Fibroblast of the aortic adventitia (primary cell): ENCODE data around the gene MYO5B. TPM values are rescaled to one million over a fixed set of nuclear protein-coding genes. Genes with fewer than 3 reads are reported as not detected.
A peak's percentile ranks its signal among the peaks of the same experiment; 100 is the strongest.

Experiments used
- DNase-seq: peaks from one replicate; pipeline ENCODE4 v3.0.0-alpha.2; 2010; ENCODE audit warnings: low read depth
- H3K4me3 ChIP-seq: 2 replicates; pipeline ENCODE4 v1.5.1; 2011; ENCODE audit warnings: low read depth, mild to moderate bottlenecking, control low read depth, low read length, moderate library complexity
- total RNA-seq: library from RNA; depleted of rRNA; stranded (reverse); fragments of >200 nt; gene quantifications from 2 replicates; pipeline ENCODE4 v1.2.3, GENCODE V29; 2012; ENCODE audit warnings: low replicate concordance
- TF ChIP-seq, protein P1 (sequence below): IDR thresholded peaks from 2 replicates; pipeline ENCODE4 v1.5.1; 2011; ENCODE audit warnings: mild to moderate bottlenecking, low read length, control low read depth, inconsistent platforms; ENCODE audit not compliant: insufficient read depth

Gene MYO5B
- total RNA-seq, 1 donor: 0.09 TPM

DNA sequence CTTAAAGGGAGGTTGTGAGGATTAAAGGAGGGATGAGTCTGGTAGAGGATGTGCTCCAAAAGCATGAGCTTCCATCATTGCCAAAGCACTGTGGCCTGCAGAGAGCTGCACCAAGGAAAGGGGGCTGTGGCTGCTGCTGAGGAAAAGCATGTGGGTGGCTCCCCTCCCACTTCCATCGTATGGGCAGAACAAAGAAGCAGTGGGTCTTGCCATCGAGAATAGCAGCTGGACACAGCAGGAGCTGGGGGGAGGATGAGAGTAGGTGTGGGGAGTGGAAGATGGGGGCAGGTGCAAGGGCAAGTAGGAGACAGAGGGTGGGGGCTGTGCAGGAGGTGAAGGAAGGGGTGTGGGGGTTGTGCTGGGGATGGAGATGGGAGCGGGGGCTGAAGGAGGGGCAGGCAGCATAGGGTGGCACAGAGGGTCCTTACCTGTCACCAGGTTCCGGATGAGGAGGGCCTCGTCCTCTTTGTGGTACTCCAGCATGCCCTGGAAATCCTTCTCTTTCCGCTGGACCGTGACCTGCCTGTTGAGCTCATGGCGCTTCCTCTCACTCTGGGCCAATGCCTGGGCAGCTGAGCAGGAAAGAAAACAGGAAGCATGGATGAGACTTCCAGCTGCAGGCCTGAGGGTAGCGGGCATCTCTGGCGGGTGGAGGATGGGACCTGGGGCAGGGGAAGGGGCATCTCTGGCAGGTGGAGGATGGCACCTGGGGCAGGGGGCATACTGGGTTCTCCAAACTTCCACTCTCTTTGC, 348.1 kb downstream of the MYO5B start:
- H3K4me3 ChIP-seq: no peak overlapping the region
- TF ChIP-seq, protein P1, sequence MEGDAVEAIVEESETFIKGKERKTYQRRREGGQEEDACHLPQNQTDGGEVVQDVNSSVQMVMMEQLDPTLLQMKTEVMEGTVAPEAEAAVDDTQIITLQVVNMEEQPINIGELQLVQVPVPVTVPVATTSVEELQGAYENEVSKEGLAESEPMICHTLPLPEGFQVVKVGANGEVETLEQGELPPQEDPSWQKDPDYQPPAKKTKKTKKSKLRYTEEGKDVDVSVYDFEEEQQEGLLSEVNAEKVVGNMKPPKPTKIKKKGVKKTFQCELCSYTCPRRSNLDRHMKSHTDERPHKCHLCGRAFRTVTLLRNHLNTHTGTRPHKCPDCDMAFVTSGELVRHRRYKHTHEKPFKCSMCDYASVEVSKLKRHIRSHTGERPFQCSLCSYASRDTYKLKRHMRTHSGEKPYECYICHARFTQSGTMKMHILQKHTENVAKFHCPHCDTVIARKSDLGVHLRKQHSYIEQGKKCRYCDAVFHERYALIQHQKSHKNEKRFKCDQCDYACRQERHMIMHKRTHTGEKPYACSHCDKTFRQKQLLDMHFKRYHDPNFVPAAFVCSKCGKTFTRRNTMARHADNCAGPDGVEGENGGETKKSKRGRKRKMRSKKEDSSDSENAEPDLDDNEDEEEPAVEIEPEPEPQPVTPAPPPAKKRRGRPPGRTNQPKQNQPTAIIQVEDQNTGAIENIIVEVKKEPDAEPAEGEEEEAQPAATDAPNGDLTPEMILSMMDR: no peak
- no peak for DNase-seq

DNA sequence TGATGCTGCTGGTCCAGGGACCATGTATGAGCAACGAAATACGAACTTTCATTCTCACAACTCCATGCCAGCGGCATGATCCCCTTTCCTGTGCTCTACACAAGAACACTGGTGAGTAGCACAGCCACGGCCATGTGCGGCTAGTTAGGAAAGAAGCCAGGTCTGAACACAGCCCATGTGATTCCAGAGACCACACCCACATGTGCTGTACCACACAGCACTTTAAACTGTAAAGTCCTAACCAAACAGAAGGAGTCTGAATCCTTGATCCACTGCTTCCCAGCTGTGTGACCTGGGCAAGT, 348.6 kb downstream of the MYO5B start:
- DNase-seq: peak; percentile 72
- TF ChIP-seq, protein P1: no peak

DNA sequence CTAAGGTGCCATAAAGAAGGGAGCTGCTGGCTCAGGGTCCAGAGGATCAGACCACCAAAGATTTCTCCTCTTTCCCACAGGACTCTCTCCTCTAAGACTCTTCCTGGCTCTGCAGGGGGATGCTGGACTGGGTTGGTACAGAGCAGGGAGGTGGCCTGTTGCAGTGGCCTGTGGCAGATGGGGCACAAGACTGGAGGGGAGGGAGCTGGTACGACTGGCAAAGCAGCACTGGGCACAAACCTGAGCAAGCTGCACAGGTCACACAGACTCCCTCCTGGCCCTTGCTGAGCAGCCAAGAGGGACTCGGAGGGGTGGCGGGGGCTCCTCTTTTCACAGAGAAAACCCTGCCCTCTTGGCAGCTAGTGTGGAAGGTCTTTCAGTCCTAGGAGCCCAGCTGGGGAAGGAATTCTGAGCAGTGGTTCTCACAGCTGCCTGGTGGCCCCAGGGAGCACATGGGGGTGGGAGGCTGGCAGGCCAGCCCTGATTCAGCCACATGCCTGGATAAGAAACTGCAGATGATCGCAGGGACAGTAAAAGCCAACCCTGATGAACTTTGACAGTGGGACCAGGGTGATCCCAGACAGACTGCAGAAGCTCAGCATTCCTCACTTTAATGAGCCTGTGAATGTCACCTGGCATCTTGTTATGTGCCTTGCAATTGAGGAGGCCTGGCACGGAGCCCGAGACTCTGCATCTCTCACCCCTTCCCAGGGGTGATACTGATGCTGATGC, 349.2 kb downstream of the MYO5B start:
- DNase-seq: no peak
- TF ChIP-seq, protein P1: no peak
- no peak overlapping the region for H3K4me3 ChIP-seq

More for the DNA sequence above, 348.6 kb downstream of the MYO5B start:
- H3K4me3 ChIP-seq: no peak overlapping the region

DNA sequence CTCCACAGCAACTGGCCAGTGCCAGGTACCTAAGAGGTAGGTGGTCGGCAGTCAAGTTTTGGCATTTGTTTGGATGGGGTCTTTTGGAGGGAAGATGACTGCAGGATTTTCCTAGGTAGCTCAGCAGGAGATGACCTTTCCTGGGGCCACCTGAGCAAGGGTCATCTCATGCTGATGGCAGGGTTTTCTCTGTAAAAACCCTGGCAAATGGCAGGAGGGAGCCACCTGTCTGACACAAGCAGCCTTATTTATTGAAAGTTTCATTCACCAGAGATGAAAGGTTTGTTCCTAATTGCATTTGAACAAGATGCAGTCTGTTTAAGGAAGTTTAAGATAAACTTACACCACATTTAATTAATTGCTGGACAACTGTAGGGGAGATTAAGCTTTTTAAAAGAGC, 350.0 kb downstream of the MYO5B start:
- DNase-seq: no peak

DNA sequence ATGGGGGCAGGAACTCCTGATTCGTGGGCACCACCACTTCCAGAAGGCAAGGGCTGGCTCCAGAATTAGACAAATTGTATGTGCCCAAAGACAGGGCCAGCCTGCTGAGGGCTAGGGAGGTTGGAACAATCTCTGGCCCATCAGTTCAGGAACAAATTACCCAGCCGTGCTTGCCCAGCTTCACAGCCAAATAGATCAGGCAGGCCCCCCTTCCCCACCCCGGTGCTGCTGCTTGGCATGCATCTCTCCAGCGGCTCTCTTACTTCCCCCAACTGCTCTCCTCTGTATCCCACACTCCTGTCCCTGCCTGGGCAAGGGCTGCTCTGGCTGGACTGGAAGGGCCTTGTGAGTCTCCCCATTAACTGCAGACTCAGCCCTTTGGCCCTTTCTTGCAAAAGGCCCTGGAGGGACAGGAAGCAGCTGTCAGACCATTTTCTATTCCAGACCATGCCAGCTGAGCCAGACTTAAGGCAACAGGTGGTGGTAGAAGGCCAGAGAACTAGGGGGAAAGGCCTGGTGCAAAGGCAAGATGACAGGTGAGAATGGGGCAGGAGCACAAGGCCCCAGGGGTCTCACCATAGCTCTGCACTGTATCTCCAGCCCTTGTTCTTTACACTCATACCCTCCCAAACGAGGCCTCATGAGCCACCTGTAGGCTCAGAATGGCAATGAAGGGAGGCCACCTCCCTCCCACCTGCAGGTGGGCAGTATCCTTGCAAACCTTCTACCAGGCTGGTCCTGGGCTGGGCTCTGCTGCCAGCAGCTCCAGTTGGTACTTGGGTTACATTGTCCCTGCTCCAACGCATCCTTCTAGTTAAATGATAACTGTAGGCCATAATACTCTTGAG, 350.9 kb downstream of the MYO5B start:
- TF ChIP-seq, protein P1: no peak
- no peak for DNase-seq
- H3K4me3 ChIP-seq: no peak overlapping the region

More for the DNA sequence above, 350.0 kb downstream of the MYO5B start:
- no peak overlapping the region for H3K4me3 ChIP-seq
- TF ChIP-seq, protein P1: no peak

DNA sequence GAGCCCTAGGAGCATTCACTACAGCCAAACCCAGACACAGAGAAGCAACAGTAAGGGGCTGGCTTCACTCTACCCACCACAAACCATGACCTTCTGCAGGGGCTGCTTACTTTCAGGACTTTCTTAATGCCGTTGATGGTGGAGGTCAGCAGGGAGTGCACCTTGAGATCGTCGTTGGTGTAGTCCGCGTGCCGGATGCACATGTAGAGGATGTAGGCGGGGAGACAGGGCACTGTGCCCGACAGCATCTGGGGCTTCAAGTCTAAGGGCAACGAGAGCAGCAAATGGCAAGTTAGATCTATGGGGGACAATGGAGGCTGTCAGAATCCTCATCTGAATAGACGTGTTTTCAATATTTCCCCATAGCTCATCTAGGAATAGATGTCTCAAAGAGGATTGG, 351.8 kb downstream of the MYO5B start:
- DNase-seq: no peak
- TF ChIP-seq, protein P1: no peak
- no peak overlapping the region for H3K4me3 ChIP-seq
